GM18511 (cell line): ENCODE results near the gene TREM1.

Experiments used
- ATAC-seq: cut with Tn5 transposase; IDR thresholded peaks from one replicate; pipeline ENCODE4 v1.9.1; 2021; ENCODE audit warnings: mild to moderate bottlenecking, moderate library complexity; ENCODE audit not compliant: unreplicated experiment

TREM1 gene

DNA sequence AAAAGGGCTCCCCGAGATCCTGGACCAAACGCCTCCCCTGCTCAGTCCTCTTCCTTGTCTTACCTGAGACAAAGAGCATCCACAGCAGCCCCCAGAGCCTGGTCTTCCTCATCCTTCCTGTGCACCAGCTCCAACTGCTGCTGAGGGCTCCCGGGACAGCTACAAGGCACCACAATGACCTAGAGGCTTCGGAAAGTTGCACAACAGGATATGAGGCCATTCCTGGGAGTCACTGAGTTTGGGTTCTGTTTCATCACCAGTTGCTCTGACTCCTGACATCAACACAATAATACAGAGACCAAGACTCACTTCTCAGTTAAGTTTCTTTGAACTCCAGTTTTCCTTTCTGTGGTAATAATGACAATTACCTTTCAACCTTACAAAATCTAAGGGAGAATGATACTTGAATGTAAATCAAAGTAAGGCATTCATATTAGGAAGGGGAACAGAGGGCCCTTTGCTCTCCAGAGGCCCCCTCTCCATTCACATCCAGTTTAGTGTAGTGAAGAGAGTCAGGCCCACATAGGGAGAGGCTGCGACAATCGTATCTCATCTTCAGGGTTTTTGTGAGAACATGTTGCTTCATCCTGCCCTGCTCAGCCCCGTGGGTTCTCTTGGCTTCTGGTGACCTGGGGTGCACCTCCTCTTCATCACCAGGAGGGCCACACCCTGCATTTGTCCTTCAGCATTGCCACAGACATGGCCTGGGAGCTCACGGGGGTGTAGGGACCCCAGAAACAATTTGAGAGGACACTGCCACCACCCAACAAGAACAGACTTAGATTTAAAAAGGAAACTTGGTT is at the start of gene TREM1:
TREM1 (minus strand) TSS at position 139 of the 803 bp plus-strand sequence; CDS start at position 112, 27 bp downstream.
- no peak for ATAC-seq

DNA sequence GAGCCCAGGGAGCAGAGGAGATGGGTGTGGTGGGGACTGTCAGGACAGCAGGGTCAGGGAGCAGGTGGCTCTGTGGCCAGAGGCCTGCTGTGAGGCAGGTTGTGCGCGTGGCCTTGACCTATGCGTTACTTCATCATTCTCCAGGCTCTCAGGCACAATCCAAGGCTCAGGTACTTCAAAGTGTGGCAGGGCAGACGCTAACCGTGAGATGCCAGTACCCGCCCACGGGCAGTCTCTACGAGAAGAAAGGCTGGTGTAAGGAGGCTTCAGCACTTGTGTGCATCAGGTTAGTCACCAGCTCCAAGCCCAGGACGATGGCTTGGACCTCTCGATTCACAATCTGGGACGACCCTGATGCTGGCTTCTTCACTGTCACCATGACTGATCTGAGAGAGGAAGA is 49.5 kb upstream of the TREM1 start:
- no peak for ATAC-seq

DNA sequence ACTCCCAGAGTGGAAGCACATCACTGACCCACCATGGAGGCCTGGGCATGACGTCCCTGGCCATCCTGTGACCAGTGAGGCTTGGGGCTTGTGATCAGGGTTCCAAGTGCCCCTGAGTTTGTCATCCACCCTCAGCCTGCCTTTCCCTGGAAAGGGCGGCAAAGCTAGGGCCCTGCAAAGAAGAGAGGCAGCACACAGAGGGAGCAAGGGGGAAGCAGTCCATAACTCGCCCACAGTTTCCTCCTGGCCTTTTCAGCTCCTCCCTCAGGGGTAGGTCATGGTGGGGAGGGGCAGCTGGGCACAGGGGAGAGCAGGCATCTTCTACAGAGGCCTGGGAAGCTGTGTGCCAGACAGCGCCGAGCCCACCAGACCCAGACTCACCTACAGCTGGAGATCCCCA is 48.8 kb upstream of the TREM1 start, which contains the start of gene NCR2:
NCR2 (plus strand) TSS at position 313 of the 400 bp plus-strand sequence. CDS start 269 bp downstream, outside the sequence.
- no peak for ATAC-seq

DNA sequence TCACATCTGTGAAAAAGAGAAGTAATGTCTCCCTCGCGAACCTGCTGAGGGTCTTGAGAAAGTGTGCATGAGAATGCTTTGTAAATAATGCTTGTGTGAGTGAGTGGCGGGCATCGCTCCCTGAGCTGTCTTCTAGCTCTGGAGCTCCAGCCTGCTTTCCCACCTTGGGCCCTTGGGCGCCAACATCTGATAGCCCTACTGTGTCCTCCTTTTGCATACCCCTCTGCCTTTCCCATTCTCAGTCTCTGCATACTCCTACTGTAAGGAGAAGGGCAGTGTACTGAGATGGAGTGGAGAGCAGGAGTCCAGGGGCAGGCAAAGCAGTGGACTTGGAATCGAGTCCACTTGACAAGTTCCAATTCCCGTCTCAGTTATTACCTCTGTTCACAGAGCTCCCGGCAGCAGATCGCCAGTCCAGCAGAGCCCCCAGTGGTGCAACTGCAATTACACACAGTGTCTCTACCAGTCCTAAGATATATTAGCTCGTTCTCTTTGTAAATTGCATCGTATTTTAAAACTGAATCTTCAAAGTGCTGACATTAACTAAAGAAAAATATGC is 48.1 kb upstream of the TREM1 start:
- no peak for ATAC-seq

DNA sequence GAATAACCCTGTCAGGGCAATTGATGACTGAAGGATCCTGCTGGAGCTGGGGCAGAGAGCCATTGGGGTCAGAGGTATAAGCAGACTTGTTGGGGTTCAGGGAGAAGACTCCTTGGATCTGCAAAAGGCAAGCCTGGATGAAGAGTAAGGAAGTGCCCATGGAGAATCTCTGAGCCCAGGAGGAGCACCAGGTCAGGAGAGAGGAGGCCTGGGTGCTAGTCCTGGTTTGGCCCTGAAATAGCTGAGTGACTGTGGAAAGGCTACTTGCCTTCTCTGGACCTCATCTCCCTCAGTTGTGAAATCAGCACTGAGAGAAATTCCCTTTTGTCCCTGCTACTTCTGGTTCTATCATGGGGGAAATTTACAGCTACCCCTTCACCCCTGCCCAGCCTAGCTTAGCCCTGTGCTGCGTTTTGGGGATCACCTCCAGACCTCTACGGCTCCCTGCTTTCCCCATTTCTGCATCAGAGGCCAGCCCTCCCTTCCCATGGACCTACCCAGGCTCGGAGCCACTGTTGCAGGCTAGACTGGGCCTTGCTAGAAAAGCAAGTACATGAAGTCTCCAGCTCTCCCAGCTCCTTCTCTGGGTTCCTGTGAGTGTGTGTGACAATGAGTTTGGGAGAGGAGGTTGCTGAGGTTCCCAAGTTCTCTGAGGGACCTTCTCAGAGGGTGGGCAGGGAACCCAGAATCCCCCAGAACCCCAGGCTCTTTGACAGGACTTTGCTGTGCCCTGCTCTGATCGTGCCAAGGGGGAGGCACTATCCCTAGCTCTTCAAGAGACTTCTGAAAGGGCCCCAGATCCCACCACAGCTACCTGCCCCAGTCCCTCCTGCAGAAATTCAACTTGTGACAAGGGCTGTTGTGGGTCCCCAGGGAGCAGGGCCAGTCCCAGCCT is 46.6 kb upstream of the TREM1 start:
- no peak for ATAC-seq

DNA sequence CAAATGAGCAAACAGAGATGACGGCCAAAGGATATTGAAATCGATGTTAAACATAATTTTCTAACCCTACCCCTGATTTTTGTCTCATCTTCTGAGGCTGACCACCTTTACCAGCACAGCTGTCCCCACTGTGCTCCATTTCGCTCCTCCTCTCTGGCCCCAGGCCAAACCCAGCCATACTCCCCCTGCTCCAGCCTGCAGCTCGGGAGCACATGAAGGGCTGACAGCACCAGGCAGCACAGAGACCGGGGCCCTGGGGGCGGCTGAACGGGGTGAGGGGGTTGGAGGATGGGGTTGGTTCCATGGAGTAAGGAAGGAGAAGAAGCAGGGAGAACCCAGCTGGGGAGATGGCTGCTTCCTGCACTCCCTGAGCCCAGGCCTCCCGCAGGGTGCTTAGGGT is 45.8 kb upstream of the TREM1 start:
- no peak for ATAC-seq

DNA sequence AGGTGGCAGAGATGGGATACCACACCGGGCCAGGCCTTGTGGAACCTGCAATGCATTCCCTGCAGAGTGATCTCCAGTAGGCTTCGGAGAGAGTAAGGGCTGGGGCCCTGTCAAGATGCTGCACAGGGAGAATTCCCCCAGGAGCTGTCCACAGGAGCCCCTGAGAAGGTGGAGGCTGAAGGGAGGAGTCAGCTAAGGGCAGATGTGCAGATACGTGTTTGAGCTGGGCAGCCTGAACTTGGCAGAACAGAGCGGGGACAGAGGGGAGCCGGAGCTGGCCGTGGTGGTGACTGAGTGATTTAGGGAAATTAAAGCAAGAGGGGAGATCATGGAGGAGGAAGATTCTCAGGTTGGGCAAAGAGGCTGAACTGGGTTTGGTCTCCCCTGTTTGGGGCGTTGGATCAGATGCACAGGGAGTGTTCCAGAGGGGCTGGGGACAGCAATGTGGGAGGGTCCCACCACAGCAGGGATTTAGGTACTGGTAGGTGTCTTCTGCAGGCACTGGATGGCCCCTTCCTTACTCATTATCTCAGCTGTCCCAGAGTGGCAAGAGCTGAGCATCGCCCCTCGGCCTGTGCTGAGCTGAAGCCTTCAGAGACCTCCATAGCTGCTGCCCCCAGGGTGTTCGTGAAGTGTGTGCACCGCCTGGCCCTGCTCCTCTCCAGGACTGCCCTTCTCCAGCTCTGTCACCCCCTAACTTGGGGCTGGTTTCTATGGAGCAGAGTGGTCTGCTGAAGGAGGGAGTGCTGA is 45.1 kb upstream of the TREM1 start:
- no peak for ATAC-seq

DNA sequence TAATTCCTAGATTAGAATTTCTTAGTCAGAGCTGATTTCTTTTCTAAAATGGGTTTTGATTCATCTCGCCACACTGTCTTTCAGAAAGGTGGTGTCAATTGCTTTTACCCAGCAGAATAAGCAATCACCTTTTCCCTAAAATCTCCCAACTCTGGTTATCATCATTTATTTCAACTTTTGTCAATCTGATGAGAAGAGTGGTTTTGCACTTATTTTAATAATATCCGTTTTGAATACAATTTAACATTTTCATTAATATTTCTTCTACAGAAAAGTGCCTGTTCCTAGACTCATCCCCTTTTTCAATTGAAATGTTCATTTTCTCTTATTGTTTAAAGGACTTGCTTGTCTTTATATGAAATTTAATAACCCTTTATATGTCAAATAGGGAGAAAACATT is 40.7 kb upstream of the TREM1 start:
- ATAC-seq, result no peak

DNA sequence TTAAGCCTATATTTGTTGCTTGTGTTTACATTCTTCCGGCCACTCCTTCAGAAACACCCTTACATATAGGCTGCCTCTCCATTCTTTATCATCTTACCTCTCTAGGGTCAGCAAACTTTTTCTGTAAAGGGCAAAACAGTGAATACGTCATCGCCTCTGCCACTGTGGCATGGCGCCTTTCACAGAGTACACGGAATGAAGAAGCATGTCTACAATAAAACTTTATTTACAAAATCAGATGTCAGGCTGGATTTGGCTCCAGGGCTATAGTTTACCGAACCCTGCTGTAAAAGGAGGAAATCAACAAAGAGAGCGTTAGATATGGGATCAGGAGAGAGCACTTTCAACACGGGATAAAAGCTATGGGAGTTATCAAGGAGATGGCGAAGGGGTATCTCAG is 39.6 kb upstream of the TREM1 start:
- no peak for ATAC-seq

DNA sequence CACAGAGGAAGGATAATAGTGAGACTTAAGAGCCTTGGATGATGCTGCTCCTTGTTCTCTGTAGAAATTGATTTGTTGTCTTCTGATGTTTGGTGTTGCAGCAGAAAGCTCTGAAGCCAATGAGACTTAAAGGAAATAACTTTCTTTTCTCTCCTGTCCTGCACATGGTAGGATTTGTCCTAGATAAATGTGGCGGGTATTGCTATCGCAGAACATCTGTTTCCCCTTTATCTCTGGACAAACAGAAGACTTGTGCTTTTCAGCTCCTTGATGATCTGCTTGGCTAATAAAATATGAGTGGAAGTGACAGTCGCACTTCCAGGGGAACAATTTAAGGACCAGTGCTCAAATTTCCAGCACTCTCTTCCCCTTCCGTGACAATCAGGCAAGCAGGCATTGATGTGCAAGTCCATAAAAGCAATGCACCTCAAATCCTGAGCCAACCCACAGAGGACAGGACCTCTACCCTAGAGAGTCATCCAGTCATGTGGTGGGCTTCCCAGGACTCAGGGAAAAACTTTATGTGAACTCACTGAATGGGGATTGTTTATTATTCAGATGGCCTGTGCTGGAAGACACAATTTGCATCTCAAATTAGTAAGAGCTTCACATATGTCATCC is 39.1 kb upstream of the TREM1 start:
- ATAC-seq, result no peak

DNA sequence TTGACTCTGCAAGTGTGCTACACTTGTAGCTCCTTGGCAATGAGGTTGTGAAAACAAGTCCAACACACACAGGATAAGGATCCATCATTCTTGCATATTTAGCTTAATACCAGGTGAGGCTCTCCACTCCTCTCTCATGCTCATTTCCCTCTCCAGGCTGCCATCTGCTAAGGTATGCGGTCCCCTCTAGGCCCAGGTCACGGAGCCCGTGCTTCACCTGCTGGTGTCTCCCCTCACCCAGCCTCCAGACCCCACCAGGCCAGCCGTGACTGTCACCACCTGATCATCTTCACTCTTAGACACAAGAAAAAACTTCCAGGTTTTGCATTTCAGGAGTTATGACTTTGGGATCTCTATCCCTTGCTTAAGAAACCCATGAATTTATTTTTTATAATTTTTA is 34.7 kb upstream of the TREM1 start:
- ATAC-seq, result no peak

DNA sequence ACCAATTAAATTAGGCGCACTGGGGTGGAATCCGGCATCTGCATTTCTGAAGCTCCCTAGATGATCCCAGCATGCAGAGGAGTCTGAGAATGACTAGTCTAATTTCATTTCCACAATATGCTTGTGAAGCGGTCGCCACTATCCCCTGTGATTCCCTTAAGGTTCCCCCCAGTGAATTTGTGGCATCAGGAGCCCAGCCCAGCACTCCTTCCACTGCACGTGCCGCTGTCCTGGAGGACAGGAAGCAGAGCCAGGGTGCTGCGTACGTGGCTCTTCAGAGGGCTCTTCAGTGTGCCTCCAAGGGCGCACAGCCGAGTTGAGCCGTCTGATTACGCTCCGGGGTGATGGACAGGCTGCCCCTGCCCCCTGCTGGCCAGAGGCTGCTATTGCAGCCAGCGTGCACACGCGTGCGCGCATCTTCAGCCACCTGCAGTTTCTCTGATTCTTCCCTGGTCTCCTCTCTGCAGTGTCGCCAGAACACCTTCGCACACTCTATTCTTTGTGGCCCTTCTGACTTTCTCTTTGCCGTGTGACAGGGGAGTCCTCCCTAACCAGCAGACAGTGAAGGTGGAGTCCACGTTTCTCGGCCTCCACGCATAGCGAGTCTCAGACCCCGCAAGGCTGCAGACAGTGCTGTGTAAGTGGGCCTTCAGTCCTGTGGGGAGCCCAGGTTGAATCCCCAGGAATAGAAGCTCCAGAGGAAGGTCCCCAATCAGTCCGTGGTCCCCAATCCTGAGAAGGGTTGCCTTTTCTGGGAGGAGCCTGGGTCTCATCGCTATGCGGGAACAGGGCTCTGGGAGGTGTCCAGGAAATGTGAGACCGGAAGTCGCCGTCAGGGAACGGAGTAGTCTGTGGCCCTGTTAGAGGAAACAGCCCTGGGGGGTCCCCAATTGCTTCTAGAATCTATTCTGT is 32.4 kb upstream of the TREM1 start:
- peak; percentile 95 for ATAC-seq

DNA sequence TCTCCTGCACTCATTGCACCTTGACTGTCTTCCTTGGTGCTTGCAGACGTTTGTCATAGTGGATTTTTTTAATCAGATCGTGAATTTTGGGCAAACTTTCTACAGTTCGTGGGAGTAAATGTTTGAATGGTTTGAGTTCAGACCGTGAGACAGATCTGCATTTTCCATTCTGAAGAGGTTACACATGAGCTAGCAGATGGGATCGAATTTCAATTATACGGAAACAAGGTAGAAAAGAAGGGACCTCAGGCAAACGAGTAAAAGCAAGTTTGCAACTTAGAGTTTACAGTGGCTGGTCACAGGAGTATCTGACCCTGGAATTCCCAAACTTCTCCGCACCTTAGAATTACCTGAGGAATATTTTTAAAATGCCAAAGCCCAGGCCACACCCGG is 31.8 kb upstream of the TREM1 start:
- no peak for ATAC-seq

DNA sequence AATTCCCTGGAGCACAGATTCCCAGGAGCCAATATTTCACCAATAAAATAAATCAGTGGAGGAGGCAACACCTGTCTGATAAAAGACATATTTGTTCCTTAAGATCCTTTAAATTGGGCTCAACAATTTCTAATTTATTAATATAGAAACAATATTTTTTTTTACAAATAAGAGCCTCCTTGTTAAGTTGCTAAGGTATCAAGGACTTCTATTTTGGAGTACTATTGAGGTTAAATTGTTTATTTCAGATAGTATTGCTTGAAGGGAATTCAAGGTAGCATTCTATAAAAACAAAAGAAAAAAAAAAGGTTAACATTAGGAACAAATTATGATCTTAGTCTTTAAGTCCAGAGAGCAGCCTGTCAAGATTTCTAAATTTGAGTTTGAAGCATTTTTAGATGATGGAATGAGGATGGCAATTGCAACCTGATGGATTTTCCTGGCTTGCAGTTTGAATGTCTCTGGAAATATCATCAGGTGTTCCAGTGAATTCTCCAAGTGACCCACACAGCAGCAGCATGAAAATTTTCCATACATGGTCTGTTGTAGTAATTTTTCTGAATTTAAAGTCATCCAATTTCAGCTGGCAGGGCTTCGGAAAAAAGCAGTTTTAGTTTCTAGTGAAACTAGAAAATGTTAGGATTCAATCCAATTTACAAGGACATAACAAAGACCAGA is 29.6 kb upstream of the TREM1 start:
- ATAC-seq, result no peak

DNA sequence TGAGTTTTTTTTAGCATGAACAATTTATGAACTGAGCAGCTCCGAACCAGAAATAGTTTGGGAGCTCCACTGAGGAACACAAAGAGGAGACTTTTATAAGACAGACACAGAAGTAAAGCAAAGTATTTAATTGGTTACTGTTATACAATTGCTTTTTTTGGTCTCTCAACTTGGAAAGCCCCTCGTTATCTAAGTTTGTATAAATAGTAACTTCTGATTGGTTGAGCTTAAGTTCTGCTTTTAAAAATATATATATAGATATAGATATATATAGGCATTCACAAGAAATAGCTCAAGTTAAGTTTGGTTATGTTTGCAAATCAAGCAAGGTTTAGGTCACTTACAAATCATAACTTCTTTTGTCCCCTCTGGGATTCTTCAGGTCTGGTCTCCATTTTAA is 28.7 kb upstream of the TREM1 start:
- ATAC-seq, result no peak

DNA sequence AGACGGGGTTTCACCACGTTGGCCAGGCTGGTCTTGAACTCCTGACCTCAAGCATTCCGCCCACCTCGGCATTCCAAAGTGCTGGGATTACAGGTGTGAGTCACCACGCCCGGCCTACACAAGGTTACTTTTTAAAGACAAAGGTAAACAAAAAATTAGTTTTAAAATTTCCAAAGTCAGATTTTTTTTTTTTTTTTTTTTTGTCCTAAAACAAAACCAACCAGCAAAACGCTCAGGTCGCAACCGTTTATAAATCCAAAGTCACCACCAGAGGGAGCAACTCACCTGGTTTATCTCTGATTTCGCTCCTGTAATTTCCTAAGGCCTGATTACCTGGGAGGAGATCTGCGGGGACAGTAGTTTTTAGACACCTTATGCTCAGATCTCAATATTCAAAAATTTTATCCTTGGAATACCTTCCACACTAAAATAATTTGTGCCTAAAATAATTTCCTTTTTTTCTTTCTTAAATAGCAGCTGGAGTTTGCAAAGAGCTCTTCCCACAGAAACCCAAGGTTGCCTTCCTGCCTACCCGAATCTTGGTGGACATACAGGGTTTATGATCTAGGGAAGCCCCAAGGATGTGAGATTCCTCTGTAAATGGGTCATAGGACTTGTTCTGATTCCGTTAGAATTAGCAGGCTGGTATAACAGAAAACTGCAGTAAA is 19.8 kb upstream of the TREM1 start:
- ATAC-seq, result no peak

DNA sequence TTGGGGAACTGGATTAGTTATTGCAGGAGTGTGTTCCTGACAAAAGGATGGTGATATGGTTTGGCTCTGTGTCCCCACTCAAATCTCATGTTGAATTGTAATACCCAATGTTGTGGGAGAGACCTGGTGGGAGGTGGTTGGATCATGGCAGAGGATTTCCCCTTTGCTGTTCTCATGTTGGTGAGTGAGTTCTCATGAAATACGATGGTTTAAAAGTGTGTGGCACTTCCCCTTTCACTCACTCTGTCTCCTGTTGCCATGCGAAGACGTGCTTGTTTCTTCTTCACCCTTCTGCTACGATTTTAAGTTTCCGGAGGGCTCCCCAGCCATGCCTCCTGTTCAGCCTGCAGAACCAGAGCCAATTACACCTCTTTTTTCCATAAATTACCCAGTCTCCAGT is 16.2 kb upstream of the TREM1 start:
- ATAC-seq, result no peak

DNA sequence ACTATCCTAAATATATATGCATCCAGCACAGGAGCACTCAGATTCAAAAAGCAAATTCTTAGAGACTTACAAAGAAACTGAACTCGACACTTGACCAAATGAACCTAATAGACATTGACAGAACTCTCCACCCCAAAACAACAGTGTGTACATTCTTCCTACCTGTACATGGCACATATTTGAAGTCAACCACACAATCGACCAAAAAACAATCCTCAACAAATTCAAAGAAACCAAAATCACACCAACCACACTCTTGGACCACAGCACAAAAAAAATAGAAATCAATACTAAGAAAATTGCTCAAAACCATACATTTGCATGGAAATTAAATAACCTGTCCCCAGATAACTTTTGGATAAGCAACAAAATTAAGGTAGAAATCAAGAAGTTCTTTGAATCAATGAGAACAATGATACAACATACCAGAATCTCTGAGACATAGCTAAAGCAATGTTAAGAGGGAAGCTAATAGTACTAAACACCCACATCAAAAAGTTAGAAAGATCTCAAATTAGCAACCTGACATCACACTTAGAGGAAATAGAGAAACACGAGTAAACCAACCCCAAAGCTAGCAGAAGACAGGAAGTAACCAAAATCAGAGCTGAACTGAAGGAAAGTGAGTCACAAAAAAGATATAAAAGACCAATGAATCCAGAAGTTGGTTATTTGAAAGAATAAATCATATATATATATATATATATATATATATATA is 12.5 kb upstream of the TREM1 start:
- ATAC-seq, result no peak
